Keratinocyte (primary cell): ENCODE data around the gene DIS3L2. TPM values are rescaled to one million over a fixed set of nuclear protein-coding genes. Genes with fewer than 3 reads are reported as not detected.

Experiments
- DNase-seq: peaks from one replicate; pipeline ENCODE4 v3.0.0-alpha.2; 2011; ENCODE audit warnings: low read depth, missing footprints, low spot score
- FAIRE-seq: peaks from 2 replicates; lab custom pipeline; 2011; peaks lifted over from hg19 to GRCh38; lab: Jason Lieb, UNC
- H2AFZ ChIP-seq: 2 replicates; pipeline ENCODE4 v1.6.0; 2012; ENCODE audit warnings: low read length, control low read depth, inconsistent platforms; ENCODE audit not compliant: control insufficient read depth
- H3K27ac ChIP-seq: 2 replicates; pipeline ENCODE4 v1.5.1; 2011; ENCODE audit warnings: low read length; ENCODE audit not compliant: control insufficient read depth, insufficient read depth
- H3K27me3 ChIP-seq: 3 replicates; pipeline ENCODE4 v1.6.0; 2011; ENCODE audit warnings: low read length; ENCODE audit not compliant: control insufficient read depth, insufficient read depth; ENCODE audit errors: extremely low read depth
- H3K36me3 ChIP-seq, 2 experiments: 2 replicates in 1 of 2; 3 replicates in 1 of 2; pipeline ENCODE4 v1.5.1; 2011; ENCODE audit warnings: low read length in 2 of 2, mild to moderate bottlenecking in 1 of 2; ENCODE audit not compliant: control insufficient read depth in 2 of 2, insufficient read depth in 2 of 2; ENCODE audit errors: extremely low read depth in 1 of 2
- H3K4me1 ChIP-seq: 3 replicates; pipeline ENCODE4 v1.5.1; 2011; ENCODE audit warnings: low read length; ENCODE audit not compliant: control insufficient read depth, insufficient read depth; ENCODE audit errors: extremely low read depth
- H3K4me2 ChIP-seq: 3 replicates; pipeline ENCODE4 v1.6.0; 2011; ENCODE audit warnings: low read depth, low read length; ENCODE audit not compliant: control insufficient read depth, insufficient read depth; ENCODE audit errors: extremely low read depth
- H3K4me3 ChIP-seq, 3 experiments: fragments of 200-600 bp in 1 of 3; sonication (generic) in 1 of 3; 2 replicates in 2 of 3; 3 replicates in 1 of 3; pipeline ENCODE4 v1.5.1; 2011 to 2016; ENCODE audit warnings: low read length in 3 of 3, mild to moderate bottlenecking in 3 of 3, control low read depth in 2 of 3, inconsistent platforms in 1 of 3, low read depth in 1 of 3, mixed read lengths in 1 of 3, mixed run types in 1 of 3, moderate library complexity in 1 of 3; ENCODE audit not compliant: control insufficient read depth in 2 of 3, insufficient read depth in 2 of 3; ENCODE audit errors: extremely low read depth in 1 of 3
- H3K79me2 ChIP-seq: 2 replicates; pipeline ENCODE4 v1.6.0; 2012; ENCODE audit warnings: low read length; ENCODE audit not compliant: control insufficient read depth, insufficient read depth
- H3K9ac ChIP-seq: 3 replicates; pipeline ENCODE4 v1.6.0; 2011; ENCODE audit warnings: low read length; ENCODE audit not compliant: control insufficient read depth, insufficient read depth; ENCODE audit errors: extremely low read depth
- H3K9me1 ChIP-seq: 3 replicates; pipeline ENCODE4 v1.6.0; 2011; ENCODE audit warnings: low read length; ENCODE audit not compliant: control insufficient read depth, insufficient read depth; ENCODE audit errors: extremely low read depth
- H3K9me3 ChIP-seq: 2 replicates; pipeline ENCODE4 v1.5.1; 2012; ENCODE audit warnings: low read depth, low read length; ENCODE audit not compliant: control insufficient read depth
- H4K20me1 ChIP-seq: 3 replicates; pipeline ENCODE4 v1.6.0; 2011; ENCODE audit warnings: low read length; ENCODE audit not compliant: control insufficient read depth, insufficient read depth; ENCODE audit errors: extremely low read depth
- EZH2 ChIP-seq: IDR thresholded peaks from one replicate; pipeline ENCODE4 v1.6.1; 2012; ENCODE audit warnings: inconsistent platforms, mild to moderate bottlenecking, low read length, moderate library complexity
- dilution Hi-C: fragments of 300-500 bp; cut with MboI; formaldehyde crosslinking; loops from one replicate; pipeline ENCODE4 v1.7.0; 2020; ENCODE audit warnings: low sequenced_read_pairs; ENCODE audit not compliant: extremely low pct_ligation_motif_present
- polyA plus RNA-seq, 5 experiments: library from polyadenylated mRNA; depleted of rRNA in 3 of 5; stranded (reverse) in 3 of 5; stranded (forward) in 1 of 5; unstranded in 1 of 5; fragments of >200 nt; gene quantifications; 1 replicate in 1 of 5; 2 replicates in 3 of 5; 3 replicates in 1 of 5; pipeline versions ENCODE4 v1.2.1 to v1.2.3, GENCODE V29; 2011 to 2012; ENCODE audit warnings: missing spikeins in 2 of 5, low read depth in 1 of 5, low replicate concordance in 1 of 5
- TF ChIP-seq, protein P1 (sequence below), 3 experiments: IDR thresholded peaks in 1 of 3; conservative IDR thresholded peaks in 1 of 3; optimal IDR thresholded peaks in 1 of 3; 2 replicates in 2 of 3; 3 replicates in 1 of 3; pipeline versions ENCODE3 to v1.5.1; 2011; ENCODE audit warnings: low read length in 3 of 3, mild to moderate bottlenecking in 3 of 3, moderate library complexity in 2 of 3, control low read depth in 1 of 3, inconsistent platforms in 1 of 3; ENCODE audit not compliant: insufficient read depth in 2 of 3; ENCODE audit errors: extremely low read depth in 1 of 3

Gene DIS3L2
- polyA plus RNA-seq, 1 donor (not counting 4 experiments of a cell fraction or from before 2014, with no cell fraction given): 8.6 TPM

DNA sequence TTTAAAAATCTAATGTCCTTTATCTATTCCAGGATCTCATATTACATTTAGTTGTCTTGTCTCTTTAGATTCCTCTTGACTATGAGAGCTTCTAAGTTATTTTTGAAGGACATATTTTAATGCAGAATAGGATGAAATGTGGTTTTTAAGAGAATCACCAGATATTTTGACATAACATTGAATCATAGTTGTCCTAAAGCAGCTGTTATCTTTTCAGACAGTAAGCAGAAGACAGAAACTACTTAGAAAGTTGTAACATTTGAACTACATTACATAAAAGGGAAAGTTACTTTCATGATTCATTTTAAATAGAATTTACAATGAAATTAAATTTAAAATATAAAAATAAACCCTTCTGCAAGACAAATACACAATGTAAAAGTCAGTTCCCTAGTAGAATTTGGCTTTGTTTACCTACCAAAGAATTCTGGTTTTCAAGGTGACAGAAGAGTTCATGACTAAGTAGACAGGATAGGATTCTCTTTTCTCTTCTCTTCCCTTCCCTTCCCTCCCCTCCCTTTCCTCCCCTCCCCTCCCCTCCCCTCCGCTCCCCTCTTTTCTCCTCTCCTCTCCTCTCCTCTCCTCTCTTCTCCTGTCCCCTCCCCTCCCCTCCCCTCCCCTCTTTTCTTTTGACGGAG lies 186.0 kb downstream of the DIS3L2 start:
- Histone ChIP-seq H3K27ac (no peak overlapping the region), H3K4me3 (no peak overlapping the region), H2AFZ (no peak overlapping the region), H3K79me2 (no peaks in the 10 kb centered on the region), H3K4me2 (no peak overlapping the region), H3K4me1 (no peaks in the 10 kb centered on the region), H4K20me1 (no peaks in the 10 kb centered on the region), H3K27me3 (no peaks in the 10 kb centered on the region), H3K36me3 (no peaks in the 10 kb centered on the region), H3K9ac (no peak overlapping the region), H3K9me1 (no peaks in the 10 kb centered on the region), H3K9me3 (no peaks in the 10 kb centered on the region)
- TF ChIP-seq EZH2: no peak
- TF ChIP-seq, protein P1, sequence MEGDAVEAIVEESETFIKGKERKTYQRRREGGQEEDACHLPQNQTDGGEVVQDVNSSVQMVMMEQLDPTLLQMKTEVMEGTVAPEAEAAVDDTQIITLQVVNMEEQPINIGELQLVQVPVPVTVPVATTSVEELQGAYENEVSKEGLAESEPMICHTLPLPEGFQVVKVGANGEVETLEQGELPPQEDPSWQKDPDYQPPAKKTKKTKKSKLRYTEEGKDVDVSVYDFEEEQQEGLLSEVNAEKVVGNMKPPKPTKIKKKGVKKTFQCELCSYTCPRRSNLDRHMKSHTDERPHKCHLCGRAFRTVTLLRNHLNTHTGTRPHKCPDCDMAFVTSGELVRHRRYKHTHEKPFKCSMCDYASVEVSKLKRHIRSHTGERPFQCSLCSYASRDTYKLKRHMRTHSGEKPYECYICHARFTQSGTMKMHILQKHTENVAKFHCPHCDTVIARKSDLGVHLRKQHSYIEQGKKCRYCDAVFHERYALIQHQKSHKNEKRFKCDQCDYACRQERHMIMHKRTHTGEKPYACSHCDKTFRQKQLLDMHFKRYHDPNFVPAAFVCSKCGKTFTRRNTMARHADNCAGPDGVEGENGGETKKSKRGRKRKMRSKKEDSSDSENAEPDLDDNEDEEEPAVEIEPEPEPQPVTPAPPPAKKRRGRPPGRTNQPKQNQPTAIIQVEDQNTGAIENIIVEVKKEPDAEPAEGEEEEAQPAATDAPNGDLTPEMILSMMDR (optimal IDR thresholded peaks at IDR 0.05 in 1 of 3, IDR thresholded peaks at IDR 0.05 in 1 of 3, conservative IDR thresholded peaks at IDR 0.05 in 1 of 3; ENCODE audit: extremely low read depth in 1 of 3, insufficient read depth in 2 of 3, low read length in 3 of 3): no peak
- dilution Hi-C loops: no loop called here
- FAIRE-seq (no peak), DNase-seq (no peak)

DNA sequence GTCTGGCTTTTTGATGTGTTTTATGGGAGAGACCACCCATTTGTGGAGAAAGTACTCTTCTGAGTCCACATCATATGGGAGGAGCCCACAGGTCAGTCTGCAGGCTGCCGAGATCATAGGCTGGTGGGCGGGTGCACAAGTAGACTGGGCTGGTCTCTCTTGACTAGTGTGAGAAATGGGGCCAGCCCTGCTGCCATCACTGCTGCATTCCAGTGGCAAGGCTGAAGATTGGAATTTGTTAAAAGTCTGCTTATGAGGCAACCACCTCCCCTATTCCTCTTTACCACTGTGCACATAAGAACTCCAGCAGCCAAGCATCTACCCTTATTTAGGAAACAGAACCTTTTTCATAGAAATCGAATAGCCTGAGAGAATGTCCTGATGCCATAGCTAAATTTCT lies 200.7 kb downstream of the DIS3L2 start:
- H2AFZ ChIP-seq: no peak overlapping the region
- H4K20me1 ChIP-seq: no peaks in the 10 kb centered on the region
- H3K4me2 ChIP-seq: no peak overlapping the region
- H3K4me3 ChIP-seq: no peak overlapping the region
- H3K9ac ChIP-seq: no peak overlapping the region
- no peak for FAIRE-seq
- TF ChIP-seq, protein P1 (optimal IDR thresholded peaks at IDR 0.05 in 1 of 3, IDR thresholded peaks at IDR 0.05 in 1 of 3, conservative IDR thresholded peaks at IDR 0.05 in 1 of 3; ENCODE audit: extremely low read depth in 1 of 3, insufficient read depth in 2 of 3, low read length in 3 of 3): no peak
- TF ChIP-seq EZH2: no peak
- H3K27ac ChIP-seq: no peak overlapping the region
- no peaks in the 10 kb centered on the region for H3K79me2 ChIP-seq
- H3K27me3 ChIP-seq: no peaks in the 10 kb centered on the region
- dilution Hi-C loops: no loop called here
- no peaks in the 10 kb centered on the region for H3K9me3 ChIP-seq
- DNase-seq: no peak
- peaks cover 1 to 2% of the 10 kb centered on the region in 2 experiments for H3K36me3 ChIP-seq
- no peaks in the 10 kb centered on the region for H3K4me1 ChIP-seq
- H3K9me1 ChIP-seq: no peaks in the 10 kb centered on the region
